Spleen (tissue), 11 donors: Measurements from ENCODE around the gene NTRK1. TPM values are rescaled to one million over a fixed set of nuclear protein-coding genes. Genes with fewer than 3 reads are reported as not detected.

Experiments used
- DNase-seq: peaks from one replicate; pipeline ENCODE4 v3.0.0-alpha.2; 2020
- H3K27ac ChIP-seq, 8 donors: fragments of 200-600 bp; sonication (generic) in 7 of 8; 1 replicate in 4 of 8; 2 replicates in 4 of 8; pipeline versions ENCODE4 v1.5.0 to v1.8.0; 2016 to 2021; ENCODE audit warnings: inconsistent platforms in 4 of 8, mild to moderate bottlenecking in 4 of 8, moderate library complexity in 1 of 8
- H3K27me3 ChIP-seq, 7 donors: fragments of 200-600 bp; sonication (generic) in 6 of 7; replicated peaks in 1 of 7; 1 replicate in 4 of 7; 2 replicates in 3 of 7; pipeline versions ENCODE4 v1.5.0 to v1.8.0; 2016 to 2021; ENCODE audit warnings: inconsistent platforms in 3 of 7, mild to moderate bottlenecking in 1 of 7
- H3K36me3 ChIP-seq, 6 donors: fragments of 200-600 bp; sonication (generic) in 5 of 6; 1 replicate in 4 of 6; 2 replicates in 2 of 6; pipeline versions ENCODE4 v1.5.0 to v1.8.0; 2016 to 2021; ENCODE audit warnings: inconsistent platforms in 2 of 6
- H3K4me1 ChIP-seq, 6 donors: fragments of 200-600 bp; sonication (generic) in 5 of 6; 1 replicate in 3 of 6; 2 replicates in 3 of 6; pipeline versions ENCODE4 v1.5.0 to v1.8.0; 2016 to 2021; ENCODE audit warnings: inconsistent platforms in 3 of 6
- H3K4me3 ChIP-seq, 8 donors: fragments of 200-600 bp; sonication (generic) in 7 of 8; 1 replicate in 4 of 8; 2 replicates in 4 of 8; pipeline versions ENCODE4 v1.5.0 to v1.8.0; 2016 to 2021; ENCODE audit warnings: inconsistent platforms in 4 of 8, mild to moderate bottlenecking in 4 of 8, moderate library complexity in 2 of 8
- H3K9me3 ChIP-seq, 8 donors: fragments of 200-600 bp; sonication (generic) in 7 of 8; 1 replicate in 4 of 8; 2 replicates in 4 of 8; pipeline versions ENCODE4 v1.5.0 to v1.8.0; 2016 to 2021; ENCODE audit warnings: inconsistent platforms in 4 of 8
- CTCF ChIP-seq, 11 experiments: fragments of 200-600 bp in 7 of 11; fragments of 450-650 bp in 4 of 11; sonication (generic) in 4 of 11; IDR thresholded peaks in 8 of 11; conservative IDR thresholded peaks in 3 of 11; 1 replicate in 7 of 11; 2 replicates in 4 of 11; pipeline versions ENCODE4 v1.4.0 to v1.8.0; 2016 to 2021; ENCODE audit warnings: antibody characterized with exemption in 11 of 11, inconsistent platforms in 4 of 11, mild to moderate bottlenecking in 1 of 11
- POLR2A ChIP-seq, 3 donors: fragments of 450-650 bp; IDR thresholded peaks; one replicate each; pipeline ENCODE4 v1.5.1; 2017; ENCODE audit warnings: antibody characterized with exemption in 3 of 3, mild to moderate bottlenecking in 1 of 3
- POLR2AphosphoS5 ChIP-seq, 3 donors: sonication (generic); formaldehyde crosslinking; IDR thresholded peaks; one replicate each; pipeline ENCODE4 v1.5.1; 2017; ENCODE audit warnings: antibody characterized with exemption in 3 of 3
- WGBS, 5 donors: extraction: QIAGEN DNeasy Blood & Tissue Kit in 3 of 5; methylation state at CpG; one replicate each; pipeline versions ENCODE4 v1.1.5 to v1.1.7; 2013 to 2018; 5-methylcytosine and 5-hydroxymethylcytosine counted together
- intact Hi-C: fragments of 100-400 bp; cut with DNase I; formaldehyde crosslinking; loops from one replicate; pipeline ENCODE4 v1.15.0; 2023; ENCODE audit warnings: low total_unique reads
- polyA plus RNA-seq, 3 donors: library from polyadenylated mRNA; stranded (reverse); fragments of 200-250 nt; gene quantifications; one replicate each; pipeline ENCODE4 v1.2.1, GENCODE V29; 2013
- total RNA-seq, 7 donors: library from RNA; depleted of rRNA in 3 of 7; stranded (reverse); fragments of >200 nt in 3 of 7; fragmentation: NEBNext Ultra II Directional in 4 of 7; extraction: Animal tissue kit (Norgen Biotek cat#: 25700) in 4 of 7; gene quantifications; one replicate each; pipeline versions ENCODE4 v1.1.0 to v1.2.1, GENCODE V29; 2016 to 2021
- donor health status: healthy with polysubstance abuse.
- donor health status: DM: no; HTN: no; CAD: no; lungs with moderate emphysema.
- donor health status: DM: no; HTN: no; CAD: no.
- donor health status: Bipolar disorder and iron deficiency.
- donor health status: healthy.
- donor health status: DM: no; HTN: no; CAD: no.
- donor health status: DM: yes; HTN: yes; CAD: no.

The NTRK1 gene
- total and polyA plus RNA-seq, 10 donors: 0.09 to 1.4 (median 0.24) TPM; not detected in 4

- intact Hi-C loops: no loop called here
- no peaks in the 10 kb centered on the region for H3K36me3 ChIP-seq
Observed at GRCh38 chr1:156836892-156837291, 23.8 kb upstream of the NTRK1 start.

GRCh38 chr1:156838972-156839371, 21.7 kb upstream of the NTRK1 start:
- Histone ChIP-seq H3K9me3 (no peaks in the 10 kb centered on the region), H3K4me3 (no peak overlapping the region), H3K36me3 (no peaks in the 10 kb centered on the region), H3K27me3 (peaks cover 0 to 86% (median 8%) of the 10 kb centered on the region in 7 donors), H3K4me1 (peaks cover 0 to 3% (median 0%) of the 10 kb centered on the region in 6 donors), H3K27ac (no peak overlapping the region)
- TF ChIP-seq POLR2A (IDR thresholded peaks at IDR 0.05) (no peak), CTCF (IDR thresholded peaks at IDR 0.05 in 8 of 11, conservative IDR thresholded peaks at IDR 0.05 in 3 of 11) (peak; percentile 55 to 91 (median 76))
- intact Hi-C loops: no loop called here
- peak; percentile 56 for DNase-seq
- 0 to 42% (median 36%) methylated on average over 1 to 7 of the region's 7 CpGs for WGBS, 5 donors

More at GRCh38 chr1:156836892-156837291, 23.8 kb upstream of the NTRK1 start:
- TF ChIP-seq CTCF (IDR thresholded peaks at IDR 0.05 in 8 of 11, conservative IDR thresholded peaks at IDR 0.05 in 3 of 11) (no peak), POLR2A (IDR thresholded peaks at IDR 0.05) (no peak), POLR2AphosphoS5 (IDR thresholded peaks at IDR 0.05) (no peak)
- H3K9me3 ChIP-seq: no peaks in the 10 kb centered on the region
- WGBS, 5 donors: 84 to 94% (median 91%) methylated on average over 4 of the region's 4 CpGs
- DNase-seq: no peak
- H3K27ac ChIP-seq: no peak overlapping the region
- peaks cover 0 to 3% (median 0%) of the 10 kb centered on the region in 6 donors for H3K4me1 ChIP-seq
- H3K27me3 ChIP-seq: peaks cover 0 to 77% (median 4%) of the 10 kb centered on the region in 7 donors
- H3K4me3 ChIP-seq: no peak overlapping the region

GRCh38 chr1:156839426-156840109, 21.1 kb upstream of the NTRK1 start:
- peaks cover 0 to 3% (median 0%) of the 10 kb centered on the region in 6 donors for H3K4me1 ChIP-seq
- H3K27ac ChIP-seq: no peak overlapping the region
- intact Hi-C loops: no loop called here
- H3K4me3 ChIP-seq: no peak overlapping the region
- 40 to 55% (median 42%) methylated on average over 8 to 9 of the region's 9 CpGs for WGBS, 5 donors
- H3K36me3 ChIP-seq: no peaks in the 10 kb centered on the region
- peaks cover 0 to 88% (median 14%) of the 10 kb centered on the region in 7 donors for H3K27me3 ChIP-seq
- peak; percentile 52 for DNase-seq
- no peaks in the 10 kb centered on the region for H3K9me3 ChIP-seq
- TF ChIP-seq CTCF (IDR thresholded peaks at IDR 0.05 in 8 of 11, conservative IDR thresholded peaks at IDR 0.05 in 3 of 11) (no peak), POLR2A (IDR thresholded peaks at IDR 0.05) (no peak), POLR2AphosphoS5 (IDR thresholded peaks at IDR 0.05) (no peak)

- Histone ChIP-seq H3K27me3 (peaks cover 3 to 88% (median 22%) of the 10 kb centered on the region in 7 donors), H3K4me1 (peaks cover 0 to 11% (median 6%) of the 10 kb centered on the region in 6 donors), H3K9me3 (no peaks in the 10 kb centered on the region), H3K4me3 (no peak overlapping the region), H3K36me3 (no peaks in the 10 kb centered on the region), H3K27ac (no peak overlapping the region)
- no peak for TF ChIP-seq POLR2A (IDR thresholded peaks at IDR 0.05)
- no peak for TF ChIP-seq POLR2AphosphoS5 (IDR thresholded peaks at IDR 0.05)
- TF ChIP-seq CTCF (IDR thresholded peaks at IDR 0.05 in 8 of 11, conservative IDR thresholded peaks at IDR 0.05 in 3 of 11): no peak
- intact Hi-C loops: no loop called here
- WGBS, 5 donors: 56 to 64% (median 61%) methylated on average over 6 to 8 of the region's 8 CpGs
- DNase-seq: peak; percentile 34
Observed at GRCh38 chr1:156840186-156840897, 20.3 kb upstream of the NTRK1 start.
